Activated CD8-positive, alpha-beta memory T cell treated with anti-CD3 and anti-CD28 coated beads, Interleukin-2, amount 50 U/mL, for 1 hour (primary cell): Measurements from ENCODE around the gene CPNE7.

Source experiments
- DNase-seq: peaks from one replicate; pipeline ENCODE4 v3.0.0-alpha.2; 2020; ENCODE audit errors: extremely low read depth

The CPNE7 gene

DNA sequence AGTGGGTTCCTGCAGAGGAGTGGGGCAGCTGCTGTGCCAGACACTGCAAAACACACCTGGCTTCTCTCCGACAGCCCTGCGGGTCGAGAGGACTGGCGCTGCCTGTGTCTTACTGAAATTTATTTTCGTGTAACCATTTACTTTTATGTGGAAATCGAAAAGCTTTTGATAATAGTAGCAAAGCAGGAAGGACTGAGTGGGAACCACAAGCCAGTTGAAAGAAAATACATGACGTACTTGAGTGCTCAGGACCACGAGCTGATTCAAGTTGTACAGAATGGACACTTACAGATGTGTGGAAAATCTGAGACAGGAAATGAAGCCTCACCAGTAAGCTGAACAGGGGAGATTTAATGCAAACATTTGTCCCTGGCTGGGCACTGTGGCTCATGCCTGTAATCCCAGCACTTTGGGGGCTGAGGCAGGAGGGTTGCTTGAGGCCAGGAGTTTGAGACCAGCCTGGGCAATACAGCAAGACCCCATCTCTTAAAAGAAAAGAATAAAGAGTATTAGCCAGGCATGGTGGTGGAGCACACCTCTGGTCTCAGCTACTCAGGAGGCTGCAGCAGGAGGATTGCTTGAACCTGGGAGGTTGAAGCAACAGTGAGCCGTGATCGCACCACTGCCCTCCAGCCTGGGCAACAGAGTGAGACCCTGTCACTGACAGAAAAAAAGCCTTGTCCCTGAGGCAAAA, 26.4 kb upstream of the CPNE7 start:
- no peak for DNase-seq

GRCh38 chr16:89550421-89551007, 25.0 kb upstream of the CPNE7 start:
- no peak for DNase-seq

GRCh38 chr16:89552329-89552728, 23.2 kb upstream of the CPNE7 start:
- no peak for DNase-seq

GRCh38 chr16:89552913-89553312, 22.6 kb upstream of the CPNE7 start:
- no peak for DNase-seq

DNA sequence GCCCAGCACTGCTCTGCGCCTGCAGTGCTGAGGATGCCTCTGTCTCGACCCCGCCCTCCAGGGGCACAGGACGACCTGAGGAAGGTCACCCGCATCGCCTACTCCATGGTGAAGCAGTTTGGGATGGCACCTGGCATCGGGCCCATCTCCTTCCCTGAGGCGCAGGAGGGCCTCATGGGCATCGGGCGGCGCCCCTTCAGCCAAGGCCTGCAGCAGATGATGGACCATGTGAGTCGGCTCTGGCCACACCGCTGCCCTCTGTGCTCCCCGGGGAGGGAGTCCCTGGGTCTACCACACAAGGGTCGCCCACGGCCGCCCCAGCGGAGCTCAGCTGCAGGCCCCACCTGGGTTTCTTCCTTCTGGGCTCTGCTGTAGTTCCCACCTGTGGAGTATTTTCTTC, 21.8 kb upstream of the CPNE7 start:
- no peak for DNase-seq

DNA sequence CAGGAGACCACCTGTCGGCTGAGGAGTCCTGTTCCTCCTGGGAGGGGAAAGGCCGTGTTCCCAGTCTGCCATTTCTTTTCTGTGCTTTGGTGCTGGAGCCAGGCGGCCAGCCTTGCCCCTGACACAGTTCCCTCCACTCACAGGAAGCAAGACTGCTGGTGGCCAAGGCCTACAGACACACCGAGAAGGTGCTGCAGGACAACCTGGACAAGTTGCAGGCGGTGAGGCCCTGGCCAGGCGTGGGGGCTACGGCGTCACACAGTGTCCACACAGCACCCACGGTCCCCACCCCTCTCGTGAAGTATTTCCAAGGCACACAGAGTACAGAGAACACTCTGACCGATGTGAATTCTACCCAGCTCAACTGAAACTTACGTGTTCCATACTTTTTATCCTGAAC, 21.2 kb upstream of the CPNE7 start:
- no peak for DNase-seq

- DNase-seq: no peak
Observed at GRCh38 chr16:89555265-89555664, 20.3 kb upstream of the CPNE7 start.

DNA sequence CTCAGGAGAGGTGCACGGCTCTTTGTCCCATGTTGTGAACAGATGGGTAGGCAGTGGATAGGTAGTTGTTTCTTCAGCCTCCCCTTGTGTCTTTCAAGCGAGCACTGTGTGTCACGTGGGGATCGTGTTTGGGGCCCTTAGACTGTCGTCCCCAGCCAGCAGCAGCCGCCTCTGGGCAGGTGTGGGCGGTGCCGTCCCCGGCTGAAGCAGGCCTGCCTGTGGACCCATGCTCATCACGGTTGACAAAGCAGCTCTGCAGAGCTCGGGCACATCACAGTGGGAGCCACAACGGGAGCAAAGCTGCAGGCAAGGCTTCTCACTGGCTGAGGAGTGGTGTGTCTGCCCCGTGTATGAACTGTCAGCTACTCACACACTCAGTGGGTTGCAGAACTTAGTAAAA, 19.8 kb upstream of the CPNE7 start:
- no peak for DNase-seq

DNA sequence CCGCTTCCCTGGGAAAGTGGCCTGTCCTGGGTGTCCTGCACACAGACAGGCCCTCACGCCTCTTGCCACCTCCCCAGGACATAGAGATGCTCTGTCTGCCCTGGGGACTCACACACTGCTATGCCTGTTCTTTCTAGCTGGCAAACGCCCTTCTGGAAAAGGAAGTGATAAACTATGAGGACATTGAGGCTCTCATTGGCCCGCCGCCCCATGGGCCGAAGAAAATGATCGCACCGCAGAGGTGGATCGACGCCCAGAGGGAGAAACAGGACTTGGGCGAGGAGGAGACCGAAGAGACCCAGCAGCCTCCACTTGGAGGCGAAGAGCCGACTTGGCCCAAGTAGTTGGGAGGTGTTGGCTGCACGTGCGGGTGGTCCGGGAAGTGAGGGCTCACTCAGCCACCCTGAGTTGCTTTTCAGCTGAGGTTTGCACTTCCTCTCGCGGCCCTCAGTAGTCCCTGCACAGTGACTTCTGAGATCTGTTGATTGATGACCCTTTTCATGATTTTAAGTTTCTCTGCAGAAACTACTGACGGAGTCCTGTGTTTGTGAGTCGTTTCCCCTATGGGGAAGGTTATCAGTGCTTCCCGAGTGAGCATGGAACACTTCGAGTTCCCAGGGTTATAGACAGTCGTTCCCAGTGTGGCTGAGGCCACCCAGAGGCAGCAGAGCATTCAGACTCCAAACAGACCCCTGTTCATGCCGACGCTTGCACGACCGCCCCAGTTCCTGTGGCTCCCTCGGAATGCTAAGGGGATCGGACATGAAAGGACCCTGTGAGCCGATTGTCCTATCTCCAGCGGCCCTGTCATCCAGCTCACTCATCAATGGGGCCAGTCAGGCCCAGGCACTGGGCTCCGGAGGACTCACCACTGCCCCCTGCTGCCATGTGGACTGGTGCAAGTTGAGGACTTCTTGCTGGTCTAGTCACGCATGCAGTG, 18.5 kb upstream of the CPNE7 start:
- DNase-seq: peak; percentile 47

DNA sequence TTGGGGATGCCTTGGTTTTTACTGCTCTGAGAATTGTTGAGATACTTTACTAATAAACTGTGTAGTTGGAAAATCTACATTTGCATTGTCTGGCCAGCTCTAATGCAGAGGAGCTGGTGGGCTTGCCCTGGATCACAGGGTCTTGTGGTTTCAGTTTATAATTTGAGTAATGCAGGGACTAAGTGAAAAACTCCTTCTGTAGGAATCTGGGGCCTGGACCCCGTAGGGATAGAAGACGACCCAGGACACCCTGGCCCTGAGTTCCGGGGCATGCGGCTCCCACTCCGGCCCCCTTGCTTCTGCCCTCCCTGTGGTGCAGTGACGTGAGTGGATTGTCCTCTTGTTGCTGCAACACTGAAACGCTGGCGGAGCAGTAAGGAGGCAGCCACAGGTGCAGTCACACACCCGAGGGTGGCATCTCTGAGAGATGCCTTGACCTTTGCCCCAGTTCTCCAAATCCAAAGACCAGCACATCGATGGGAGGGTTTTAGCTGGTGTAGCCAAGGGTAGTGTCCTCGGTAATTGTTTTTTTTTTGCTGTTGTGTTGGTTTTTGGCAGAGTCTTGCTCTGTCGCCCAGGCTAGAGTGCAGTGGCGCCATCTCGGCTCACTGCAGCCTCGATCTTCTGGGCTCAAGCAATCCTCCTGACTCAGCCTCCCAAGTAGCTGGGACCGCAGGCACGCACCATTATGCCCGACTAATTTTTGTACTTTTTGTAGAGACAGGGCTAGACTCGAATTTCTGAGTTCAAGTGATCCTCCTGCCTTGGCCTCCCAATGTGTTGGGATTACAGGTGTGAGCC, 17.7 kb upstream of the CPNE7 start:
- no peak for DNase-seq

- peak; percentile 83 for DNase-seq
Observed at GRCh38 chr16:89560378-89561141, 15.0 kb upstream of the CPNE7 start, which contains the start of gene RPL13. TSS of gene RPL13 (plus strand) at chr16:89560682. CDS start at chr16:89560960, 278 bp downstream.

GRCh38 chr16:89561142-89561883, 14.2 kb upstream of the CPNE7 start:
- DNase-seq: no peak

GRCh38 chr16:89561884-89562599, 13.5 kb upstream of the CPNE7 start:
- no peak for DNase-seq

DNA sequence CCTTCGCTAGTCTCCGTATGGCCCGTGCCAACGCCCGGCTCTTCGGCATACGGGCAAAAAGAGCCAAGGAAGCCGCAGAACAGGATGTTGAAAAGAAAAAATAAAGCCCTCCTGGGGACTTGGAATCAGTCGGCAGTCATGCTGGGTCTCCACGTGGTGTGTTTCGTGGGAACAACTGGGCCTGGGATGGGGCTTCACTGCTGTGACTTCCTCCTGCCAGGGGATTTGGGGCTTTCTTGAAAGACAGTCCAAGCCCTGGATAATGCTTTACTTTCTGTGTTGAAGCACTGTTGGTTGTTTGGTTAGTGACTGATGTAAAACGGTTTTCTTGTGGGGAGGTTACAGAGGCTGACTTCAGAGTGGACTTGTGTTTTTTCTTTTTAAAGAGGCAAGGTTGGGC, 12.6 kb upstream of the CPNE7 start:
- DNase-seq: no peak

- no peak for DNase-seq
Observed at GRCh38 chr16:89563639-89564392, 11.7 kb upstream of the CPNE7 start.

GRCh38 chr16:89564476-89565255, 10.9 kb upstream of the CPNE7 start:
- DNase-seq: no peak

- no peak for DNase-seq
Observed at GRCh38 chr16:89565256-89565505, 10.4 kb upstream of the CPNE7 start.
